Measurements from ENCODE around the gene TUB. TPM values are rescaled to one million over a fixed set of nuclear protein-coding genes. Genes with fewer than 3 reads are reported as not detected.

The TUB gene
- total and polyA plus RNA-seq, 2 donors (not counting 1 experiment from before 2014, with no cell fraction given) = 0.06 to 0.10 TPM

GRCh38 chr11:8098879-8099278 is 17.9 kb downstream of the TUB start:
- CTCF ChIA-PET = interaction anchor here (0.8 to 6.9 kb wide), 28 partner anchors 10 to 1287 kb away, joined by 3 to 121 read pairs (median 4); partner anchors contain the start of genes EIF3F and LMO1

More at GRCh38 chr11:8098879-8099278, 17.9 kb downstream of the TUB start:
- Histone ChIP-seq H3K4me3 (ENCODE audit: control extremely low read depth in 1 of 5, extremely low read depth in 1 of 5, insufficient read depth in 1 of 5, low read depth in 2 of 5, low read length in 4 of 5) (no peak overlapping the region), H2AFZ (ENCODE audit: insufficient read depth, low read depth, low read length, poor library complexity, severe bottlenecking) (no peak overlapping the region), H3K9me3 (ENCODE audit: control extremely low read depth in 1 of 3, control insufficient read depth in 2 of 3, insufficient read depth in 1 of 3, low read length in 2 of 3) (no peaks in the 10 kb centered on the region), H3K36me3 (replicated peaks in 1 of 2; ENCODE audit: control extremely low read depth in 1 of 2, control insufficient read depth in 1 of 2, extremely low read depth in 1 of 2, insufficient read depth in 2 of 2, low read length in 1 of 2) (peaks cover 0 to 5% of the 10 kb centered on the region in 2 experiments), H3K4me1 (ENCODE audit: control insufficient read depth in 2 of 2, insufficient read depth in 2 of 2, low read length in 2 of 2) (no peaks in the 10 kb centered on the region), H3K4me2 (replicated peaks; ENCODE audit: low read depth, low read length, poor library complexity, severe bottlenecking) (no peak overlapping the region), H3K9ac (ENCODE audit: low read length) (no peak overlapping the region), H4K20me1 (ENCODE audit: control insufficient read depth, insufficient read depth, low read length, poor library complexity, severe bottlenecking) (no peaks in the 10 kb centered on the region), H3K79me2 (ENCODE audit: control insufficient read depth, insufficient read depth, low read length) (no peaks in the 10 kb centered on the region), H3K27me3 (replicated peaks in 1 of 4; ENCODE audit: control extremely low read depth in 1 of 4, control insufficient read depth in 3 of 4, insufficient read depth in 4 of 4, low read length in 3 of 4) (no peaks in the 10 kb centered on the region), H3K27ac (ENCODE audit: low read length in 2 of 2) (no peak overlapping the region)
- H3K4me3 Mint-ChIP-seq = no peak overlapping the region
- POLR2A ChIA-PET = no interaction called here
- peaks cover 2% of the 10 kb centered on the region for H3K4me1 Mint-ChIP-seq
- WGBS (ENCODE audit: insufficient coverage) = 86% methylated on average over 4 of the region's 6 CpGs
- ATAC-seq (ENCODE audit: low read depth) (no peak), DNase-seq (no peak)
- H3K27me3 Mint-ChIP-seq = no peaks in the 10 kb centered on the region
- H3K9me3 Mint-ChIP-seq (ENCODE audit: insufficient read depth) = no peaks in the 10 kb centered on the region
- intact Hi-C loops (cut with micrococcal nuclease) = loop anchor here (1.0 to 2.0 kb wide), 2 partner anchors 66 to 1000 kb away; no protein-coding TSS in a partner anchor
- H3K27ac Mint-ChIP-seq = no peak overlapping the region
- TF ChIP-seq CTCF (IDR thresholded peaks at IDR 0.05) = no peak
- no peak for TF ChIP-seq EZH2 (IDR thresholded peaks at IDR 0.05; ENCODE audit: borderline replicate concordance, insufficient read depth, low read depth, low read length, poor library complexity, severe bottlenecking)

Data from B cell (primary cell).